ENCODE measurements around the gene CDK6.

CDK6 gene

DNA sequence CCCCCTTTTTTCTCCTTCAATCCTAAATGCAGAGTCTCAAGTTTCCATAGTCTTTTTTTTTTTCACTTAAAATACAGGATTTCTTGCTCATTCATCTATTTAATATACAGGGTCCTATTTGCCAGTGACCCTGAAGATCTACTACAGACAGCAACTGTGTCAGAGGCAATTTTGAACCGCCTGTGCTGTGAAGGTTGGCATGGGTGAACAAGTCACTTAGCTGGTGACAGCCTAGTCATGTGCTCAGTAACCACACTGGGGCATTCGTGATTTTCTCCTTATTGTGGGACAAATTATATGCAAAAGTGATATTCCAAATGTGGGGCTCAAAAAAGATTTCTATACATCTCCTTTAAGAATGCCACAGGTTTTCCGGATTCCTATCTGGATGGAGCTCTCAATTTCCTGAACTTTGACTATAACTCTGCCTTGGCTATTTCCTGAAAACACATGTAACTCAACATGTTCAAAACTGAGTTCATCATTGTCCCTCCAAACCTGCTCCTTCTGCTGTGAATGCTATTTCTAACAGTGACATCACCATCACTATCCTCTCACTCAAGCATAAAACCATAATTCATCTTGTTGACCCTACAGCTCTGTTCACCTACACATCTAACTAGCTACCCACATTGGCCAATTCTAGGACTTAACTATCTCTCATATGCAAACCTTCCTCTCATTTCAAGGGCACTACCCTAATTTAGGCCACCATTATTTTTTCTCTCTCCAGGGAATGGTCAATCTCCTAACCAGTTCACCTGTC lies 36.7 kb downstream of the CDK6 start:
- H3K9ac ChIP-seq: no peak overlapping the region
- no peak overlapping the region for H3K4me2 ChIP-seq (ENCODE audit: low read length)
- no peak overlapping the region for H2AFZ ChIP-seq
- no peak overlapping the region for H3K4me3 ChIP-seq (ENCODE audit: low read depth, low read length)
- TF ChIP-seq CTCF (IDR thresholded peaks at IDR 0.05): no peak
- H3K27me3 ChIP-seq (ENCODE audit: control insufficient read depth, insufficient read depth, low read length): no peaks in the 10 kb centered on the region
- peaks cover 19% of the 10 kb centered on the region for H3K4me1 ChIP-seq
- no peaks in the 10 kb centered on the region for H3K9me3 ChIP-seq (ENCODE audit: control insufficient read depth, low read length)
- no peak overlapping the region for H3K27ac ChIP-seq
- H3K79me2 ChIP-seq: peaks cover 20% of the 10 kb centered on the region
- H3K36me3 ChIP-seq (ENCODE audit: control insufficient read depth, insufficient read depth, low read length): no peaks in the 10 kb centered on the region

DNA sequence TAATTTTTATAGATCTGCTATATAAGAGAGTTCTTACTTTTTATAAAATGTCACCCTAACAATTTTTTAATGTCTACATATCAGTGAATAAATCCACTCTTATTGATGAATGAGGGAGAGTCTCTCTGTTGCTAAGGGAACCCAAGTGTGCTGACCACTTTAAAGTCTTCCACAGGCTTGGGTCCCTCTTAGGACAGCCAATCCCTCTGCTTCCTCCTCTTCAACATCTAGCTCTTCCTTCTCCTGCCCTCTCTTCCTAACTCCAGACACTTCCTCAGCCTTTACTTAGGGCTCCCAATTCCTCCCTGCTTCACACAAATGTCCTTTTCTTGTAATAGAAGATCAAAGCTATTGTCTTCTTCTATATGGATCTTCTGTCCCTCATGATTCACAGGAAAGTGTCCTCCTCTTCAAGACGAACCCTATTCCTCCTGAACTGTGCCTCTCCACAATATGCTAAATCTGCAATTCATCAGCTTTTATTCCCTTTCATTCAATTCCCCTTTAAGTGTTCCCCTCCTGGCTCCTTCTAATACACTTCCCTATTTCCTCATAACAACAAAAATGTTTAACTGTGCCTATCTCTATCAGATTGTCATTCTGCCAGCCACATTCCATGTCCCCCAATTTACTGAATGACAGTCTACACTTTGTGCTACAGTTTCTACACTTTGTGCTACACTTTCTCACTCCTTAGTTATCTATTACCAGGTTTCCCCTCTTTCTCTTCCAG lies 37.7 kb downstream of the CDK6 start:
- Histone ChIP-seq H3K4me3 (ENCODE audit: low read depth, low read length) (no peak overlapping the region), H3K4me2 (ENCODE audit: low read length) (no peak overlapping the region), H2AFZ (no peak overlapping the region), H3K4me1 (peaks cover 21% of the 10 kb centered on the region), H3K79me2 (peaks cover 20% of the 10 kb centered on the region), H3K27ac (peak overlapping the region; percentile 15), H3K9me3 (ENCODE audit: control insufficient read depth, low read length) (no peaks in the 10 kb centered on the region), H3K36me3 (ENCODE audit: control insufficient read depth, insufficient read depth, low read length) (no peaks in the 10 kb centered on the region), H3K27me3 (ENCODE audit: control insufficient read depth, insufficient read depth, low read length) (no peaks in the 10 kb centered on the region), H3K9ac (no peak overlapping the region)
- no peak for TF ChIP-seq CTCF (IDR thresholded peaks at IDR 0.05)

GRCh38 chr7:92797693-92798092 lies 38.7 kb downstream of the CDK6 start:
- no peak for TF ChIP-seq CTCF (IDR thresholded peaks at IDR 0.05)
- Histone ChIP-seq H3K27me3 (ENCODE audit: control insufficient read depth, insufficient read depth, low read length) (no peaks in the 10 kb centered on the region), H3K9ac (no peak overlapping the region), H2AFZ (no peak overlapping the region), H3K4me2 (ENCODE audit: low read length) (no peak overlapping the region), H3K79me2 (peaks cover 28% of the 10 kb centered on the region), H3K4me3 (ENCODE audit: low read depth, low read length) (no peak overlapping the region), H3K36me3 (ENCODE audit: control insufficient read depth, insufficient read depth, low read length) (no peaks in the 10 kb centered on the region), H3K9me3 (ENCODE audit: control insufficient read depth, low read length) (no peaks in the 10 kb centered on the region), H3K27ac (no peak overlapping the region), H3K4me1 (peaks cover 24% of the 10 kb centered on the region)

GRCh38 chr7:92797284-92797683 lies 39.1 kb downstream of the CDK6 start:
- Histone ChIP-seq H3K4me2 (ENCODE audit: low read length) (no peak overlapping the region), H3K36me3 (ENCODE audit: control insufficient read depth, insufficient read depth, low read length) (no peaks in the 10 kb centered on the region), H3K27ac (no peak overlapping the region), H3K4me3 (ENCODE audit: low read depth, low read length) (no peak overlapping the region), H3K27me3 (ENCODE audit: control insufficient read depth, insufficient read depth, low read length) (no peaks in the 10 kb centered on the region), H2AFZ (no peak overlapping the region), H3K9ac (no peak overlapping the region), H3K79me2 (peaks cover 31% of the 10 kb centered on the region), H3K4me1 (peaks cover 24% of the 10 kb centered on the region), H3K9me3 (ENCODE audit: control insufficient read depth, low read length) (no peaks in the 10 kb centered on the region)
- no peak for TF ChIP-seq CTCF (IDR thresholded peaks at IDR 0.05)
